HepG2 (cell line): ENCODE data around the gene MLN. TPM values are rescaled to one million over a fixed set of nuclear protein-coding genes. Genes with fewer than 3 reads are reported as not detected.

ENCODE experiments used
- AFF4 ChIP-seq: sonication (generic); formaldehyde crosslinking; IDR thresholded peaks from 2 replicates; pipeline ENCODE4 v1.4.0; 2020; ENCODE audit warnings: missing genetic modification reagents
- ATRX ChIP-seq: sonication (generic); formaldehyde crosslinking; IDR thresholded peaks from 2 replicates; pipeline ENCODE4 v1.4.0; 2020; ENCODE audit warnings: missing genetic modification reagents, borderline replicate concordance
- CBX1 ChIP-seq: IDR thresholded peaks from one replicate; pipeline ENCODE4 v1.6.1; 2016; ENCODE audit warnings: antibody characterized with exemption, low read depth
- CENPBD1 ChIP-seq: sonication (generic); formaldehyde crosslinking; IDR thresholded peaks from 2 replicates; pipeline ENCODE4 v1.8.0; 2022; ENCODE audit warnings: missing genetic modification reagents, low read depth, mild to moderate bottlenecking, borderline replicate concordance
- CREB3 ChIP-seq: sonication (generic); formaldehyde crosslinking; IDR thresholded peaks from 2 replicates; pipeline ENCODE4 v1.5.0; 2020; ENCODE audit warnings: missing genetic modification reagents
- FOXC1 ChIP-seq: sonication (generic); formaldehyde crosslinking; IDR thresholded peaks from 2 replicates; pipeline ENCODE4 v1.8.0; 2022; ENCODE audit warnings: mild to moderate bottlenecking, missing genetic modification reagents, borderline replicate concordance
- GABPA ChIP-seq, 2 experiments: IDR thresholded peaks; 2 replicates each; pipeline ENCODE4 v1.6.1; 2011 to 2016; ENCODE audit warnings: low read depth in 2 of 2, low read length in 1 of 2, missing biosample characterization in 1 of 2, missing genetic modification characterization in 1 of 2
- MIXL1 ChIP-seq: IDR thresholded peaks from 2 replicates; pipeline ENCODE4 v1.6.1; 2016
- REL ChIP-seq: sonication (generic); formaldehyde crosslinking; conservative IDR thresholded peaks from 2 replicates; pipeline ENCODE4 v1.8.0; 2022; ENCODE audit warnings: mild to moderate bottlenecking, missing genetic modification reagents, moderate library complexity
- REST ChIP-seq, 2 experiments: IDR thresholded peaks; 2 replicates each; pipeline ENCODE4 v1.6.1; 2011 to 2012; ENCODE audit warnings: low read length in 2 of 2, borderline replicate concordance in 1 of 2, low read depth in 1 of 2, mild to moderate bottlenecking in 1 of 2, moderate library complexity in 1 of 2
- SP1 ChIP-seq, 2 experiments: fragments of 450-650 bp in 1 of 2; sonication (generic) in 1 of 2; formaldehyde crosslinking in 1 of 2; IDR thresholded peaks; 2 replicates each; pipeline versions ENCODE4 v1.4.0 to v1.6.1; 2016 to 2020; ENCODE audit warnings: missing genetic modification reagents in 1 of 2
- TFDP1 ChIP-seq: IDR thresholded peaks from 2 replicates; pipeline ENCODE4 v1.6.1; 2016; ENCODE audit warnings: missing compliant biosample characterization, missing genetic modification reagents, borderline replicate concordance
- THRA ChIP-seq: sonication (generic); formaldehyde crosslinking; IDR thresholded peaks from 2 replicates; pipeline ENCODE4 v1.4.0; 2020; ENCODE audit warnings: missing genetic modification reagents, borderline replicate concordance
- ZMYM4 ChIP-seq: sonication (generic); formaldehyde crosslinking; IDR thresholded peaks from 2 replicates; pipeline ENCODE4 v1.8.1; 2023; ENCODE audit warnings: mild to moderate bottlenecking, missing genetic modification reagents
- ZNF34 ChIP-seq: sonication (generic); formaldehyde crosslinking; IDR thresholded peaks from 2 replicates; pipeline ENCODE4 v1.4.0; 2020; ENCODE audit warnings: mild to moderate bottlenecking, missing genetic modification reagents, borderline replicate concordance
- ZNF619 ChIP-seq: sonication (generic); formaldehyde crosslinking; IDR thresholded peaks from 2 replicates; pipeline ENCODE4 v1.4.0; 2020; ENCODE audit warnings: mild to moderate bottlenecking, missing genetic modification reagents
- ZNF883 ChIP-seq: sonication (generic); formaldehyde crosslinking; IDR thresholded peaks from 2 replicates; pipeline ENCODE4 v1.5.1; 2020; ENCODE audit warnings: mild to moderate bottlenecking, missing genetic modification reagents; ENCODE audit errors: not compliant biosample characterization
- polyA plus RNA-seq, 8 experiments: library from polyadenylated mRNA; depleted of rRNA in 3 of 8; stranded (reverse) in 7 of 8; unstranded in 1 of 8; fragments of >200 nt; fragmentation: Illumina TruSeq in 4 of 8; extraction: Trizol in 4 of 8; gene quantifications; 2 replicates each; pipeline versions ENCODE4 v1.2.1 to v1.2.3, GENCODE V29; 2011 to 2016; ENCODE audit warnings: low read depth in 4 of 8, missing spikeins in 1 of 8, mixed read lengths in 1 of 8; ENCODE audit not compliant: insufficient read depth in 1 of 8
- total RNA-seq, 5 experiments: library from RNA; depleted of rRNA; stranded (reverse); fragments of >200 nt; fragmentation: Illumina TruSeq; extraction: Trizol; gene quantifications; 2 replicates each; pipeline ENCODE4 v1.2.3, GENCODE V29; 2016; ENCODE audit warnings: low read depth in 1 of 5

MLN gene
- total and polyA plus RNA-seq, 2 of the 13 experiments (the other 11 are each of a cell fraction or from before 2014, with no cell fraction given): not detected

GRCh38 chr6:33812669-33813068, 8.9 kb upstream of the MLN start (continued):
- TF ChIP-seq REST (IDR thresholded peaks at IDR 0.05; ENCODE audit: borderline replicate concordance in 1 of 2, low read depth in 1 of 2, low read length in 2 of 2) (peak; percentile 99 to 100), ZNF883 (CRISPR knock-in tag) (peak; percentile 75), REL (CRISPR knock-in tag) (0 out of 2 replicates have a peak, but pooled peaks have one; percentile 35), TFDP1 (peak; percentile 18; the same call in 1 of the 2 replicates), CREB3 (CRISPR knock-in tag) (0 out of 2 replicates have a peak, but pooled peaks have one; percentile 76), FOXC1 (CRISPR knock-in tag) (peak; percentile 89; the same call in 1 of the 2 replicates), AFF4 (no peak), ATRX (no peak), MIXL1 (CRISPR knock-in tag) (peak; percentile 81), GABPA (IDR thresholded peaks at IDR 0.05; ENCODE audit: low read depth, low read length) (no peak), GABPA (CRISPR knock-in tag; IDR thresholded peaks at IDR 0.05; ENCODE audit: low read depth) (no peak), ZMYM4 (peak; percentile 78), CBX1 (no peak), THRA (CRISPR knock-in tag) (peak; percentile 80), SP1 (IDR thresholded peaks at IDR 0.05) (no peak), SP1 (CRISPR knock-in tag; IDR thresholded peaks at IDR 0.05) (peak; percentile 49; the same call in 1 of the 2 replicates), ZNF619 (CRISPR knock-in tag) (no peak), ZNF34 (CRISPR knock-in tag) (no peak), CENPBD1 (no peak)
